Fibroblast of lung (primary cell): Measurements from ENCODE around the gene EML4. TPM values are rescaled to one million over a fixed set of nuclear protein-coding genes. Genes with fewer than 3 reads are reported as not detected.
A peak's percentile ranks its signal among the peaks of the same experiment; 100 is the strongest.

Source experiments
- DNase-seq, 2 donors: peaks; one replicate each; pipeline versions ENCODE4 v3.0.0 to v3.0.0-alpha.2; 2010; ENCODE audit warnings: low read depth in 2 of 2
- H2AFZ ChIP-seq: 2 replicates; pipeline ENCODE4 v1.5.1; 2012; ENCODE audit warnings: low read length, control low read depth, inconsistent platforms
- H3K27ac ChIP-seq: 2 replicates; pipeline ENCODE4 v1.5.1; 2011; ENCODE audit warnings: low read length, control low read depth; ENCODE audit not compliant: insufficient read depth
- H3K27me3 ChIP-seq: 2 replicates; pipeline ENCODE4 v1.5.1; 2011; ENCODE audit warnings: mild to moderate bottlenecking, low read length; ENCODE audit not compliant: control insufficient read depth, insufficient read depth
- H3K36me3 ChIP-seq: 2 replicates; pipeline ENCODE4 v1.5.1; 2011; ENCODE audit warnings: low read length; ENCODE audit not compliant: control insufficient read depth, insufficient read depth
- H3K4me1 ChIP-seq: 2 replicates; pipeline ENCODE4 v1.5.1; 2011; ENCODE audit warnings: low read length; ENCODE audit not compliant: control insufficient read depth, insufficient read depth; ENCODE audit errors: extremely low read depth
- H3K4me2 ChIP-seq: 2 replicates; pipeline ENCODE4 v1.5.1; 2011; ENCODE audit warnings: low read length, control low read depth; ENCODE audit not compliant: insufficient read depth; ENCODE audit errors: extremely low read depth
- H3K4me3 ChIP-seq, 4 experiments: fragments of 200-600 bp in 1 of 4; sonication (generic) in 1 of 4; replicated peaks in 1 of 4; 2 replicates each; pipeline ENCODE4 v1.5.1; 2011 to 2016; ENCODE audit warnings: low read length in 4 of 4, low read depth in 3 of 4, mild to moderate bottlenecking in 3 of 4, control low read depth in 2 of 4, inconsistent platforms in 1 of 4, mixed read lengths in 1 of 4; ENCODE audit not compliant: insufficient read depth in 1 of 4; ENCODE audit errors: control extremely low read depth in 1 of 4
- H3K79me2 ChIP-seq: 2 replicates; pipeline ENCODE4 v1.5.1; 2012; ENCODE audit warnings: mild to moderate bottlenecking, low read length, inconsistent platforms; ENCODE audit not compliant: control insufficient read depth, insufficient read depth
- H3K9ac ChIP-seq: 2 replicates; pipeline ENCODE4 v1.5.1; 2011; ENCODE audit warnings: mild to moderate bottlenecking, low read length, control low read depth; ENCODE audit not compliant: insufficient read depth
- H3K9me3 ChIP-seq: 2 replicates; pipeline ENCODE4 v1.5.1; 2012; ENCODE audit warnings: low read depth, low read length; ENCODE audit not compliant: control insufficient read depth, insufficient read depth
- H4K20me1 ChIP-seq: 2 replicates; pipeline ENCODE4 v1.5.1; 2011; ENCODE audit warnings: low read length; ENCODE audit not compliant: control insufficient read depth, insufficient read depth; ENCODE audit errors: extremely low read depth
- EZH2 ChIP-seq: IDR thresholded peaks from 2 replicates; pipeline ENCODE4 v1.5.1; 2012; ENCODE audit warnings: low read length, control low read depth, mild to moderate bottlenecking; ENCODE audit errors: missing control alignments
- polyA plus RNA-seq, 2 donors: library from polyadenylated mRNA; depleted of rRNA in 1 of 2; stranded (reverse) in 1 of 2; unstranded in 1 of 2; fragments of >200 nt; gene quantifications; 2 replicates each; pipeline ENCODE4 v1.2.1, GENCODE V29; 2011 to 2012; ENCODE audit warnings: missing spikeins in 1 of 2
- total RNA-seq: library from RNA; depleted of rRNA; stranded (reverse); fragments of >200 nt; gene quantifications from 2 replicates; pipeline ENCODE4 v1.2.1, GENCODE V29; 2014
- TF ChIP-seq, protein P1 (sequence below), 2 donors: IDR thresholded peaks in 1 of 2; conservative IDR thresholded peaks in 1 of 2; 1 replicate in 1 of 2; 2 replicates in 1 of 2; pipeline ENCODE4 v1.5.1; 2011 to 2012; ENCODE audit warnings: low read length in 2 of 2, control low read depth in 1 of 2, inconsistent platforms in 1 of 2, low read depth in 1 of 2, mild to moderate bottlenecking in 1 of 2

The EML4 gene
- total and polyA plus RNA-seq, 2 donors (not counting 1 experiment from before 2014, with no cell fraction given), result 49.5 to 62.7 TPM

DNA sequence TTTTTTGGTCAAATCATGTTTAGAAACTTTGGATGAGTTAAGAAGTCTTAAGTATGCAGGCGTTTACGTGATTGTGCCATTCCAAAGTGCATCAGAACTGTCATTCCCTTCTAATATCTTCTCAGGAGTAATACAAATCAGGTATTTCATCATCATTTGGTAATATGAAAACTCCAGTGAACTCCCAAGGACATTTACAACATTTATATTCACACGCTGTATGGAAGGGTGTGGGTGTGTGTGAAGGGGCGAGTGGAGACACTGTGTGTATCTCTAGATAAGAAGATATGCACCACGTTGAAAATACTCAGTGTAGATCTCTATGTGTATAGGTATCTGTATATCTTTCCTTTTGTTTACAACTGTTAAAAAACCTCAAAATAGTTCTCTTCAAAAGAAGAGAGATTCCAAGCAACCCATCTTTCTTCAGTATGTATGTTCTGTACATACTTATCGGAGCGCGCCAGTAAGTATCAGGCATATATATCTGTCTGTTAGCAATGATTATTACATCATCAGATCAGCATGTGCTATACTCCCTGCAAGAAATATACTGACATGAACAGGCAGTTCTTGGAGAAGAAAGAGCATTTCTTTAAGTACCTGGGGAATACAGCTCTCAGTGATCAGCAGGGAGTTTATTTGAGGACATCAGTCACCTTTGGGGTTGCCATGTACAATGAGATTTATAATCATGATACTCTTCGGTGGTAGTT is 162.6 kb downstream of the EML4 start:
- no peaks in the 10 kb centered on the region for H4K20me1 ChIP-seq
- H3K4me1 ChIP-seq, result no peaks in the 10 kb centered on the region
- H2AFZ ChIP-seq, result no peak overlapping the region
- no peak overlapping the region for H3K4me2 ChIP-seq
- H3K79me2 ChIP-seq, result no peaks in the 10 kb centered on the region
- no peak overlapping the region for H3K9ac ChIP-seq
- peak in 1 of 2 donors; percentile 29 for DNase-seq
- no peaks in the 10 kb centered on the region for H3K9me3 ChIP-seq
- TF ChIP-seq, protein P1, sequence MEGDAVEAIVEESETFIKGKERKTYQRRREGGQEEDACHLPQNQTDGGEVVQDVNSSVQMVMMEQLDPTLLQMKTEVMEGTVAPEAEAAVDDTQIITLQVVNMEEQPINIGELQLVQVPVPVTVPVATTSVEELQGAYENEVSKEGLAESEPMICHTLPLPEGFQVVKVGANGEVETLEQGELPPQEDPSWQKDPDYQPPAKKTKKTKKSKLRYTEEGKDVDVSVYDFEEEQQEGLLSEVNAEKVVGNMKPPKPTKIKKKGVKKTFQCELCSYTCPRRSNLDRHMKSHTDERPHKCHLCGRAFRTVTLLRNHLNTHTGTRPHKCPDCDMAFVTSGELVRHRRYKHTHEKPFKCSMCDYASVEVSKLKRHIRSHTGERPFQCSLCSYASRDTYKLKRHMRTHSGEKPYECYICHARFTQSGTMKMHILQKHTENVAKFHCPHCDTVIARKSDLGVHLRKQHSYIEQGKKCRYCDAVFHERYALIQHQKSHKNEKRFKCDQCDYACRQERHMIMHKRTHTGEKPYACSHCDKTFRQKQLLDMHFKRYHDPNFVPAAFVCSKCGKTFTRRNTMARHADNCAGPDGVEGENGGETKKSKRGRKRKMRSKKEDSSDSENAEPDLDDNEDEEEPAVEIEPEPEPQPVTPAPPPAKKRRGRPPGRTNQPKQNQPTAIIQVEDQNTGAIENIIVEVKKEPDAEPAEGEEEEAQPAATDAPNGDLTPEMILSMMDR (conservative IDR thresholded peaks at IDR 0.05 in 1 of 2, IDR thresholded peaks at IDR 0.05 in 1 of 2; ENCODE audit: low read depth in 1 of 2, low read length in 2 of 2), result no peak
- no peak for TF ChIP-seq EZH2
- H3K27ac ChIP-seq, result no peak overlapping the region
- H3K4me3 ChIP-seq, result no peak overlapping the region
- H3K36me3 ChIP-seq, result peaks cover 22% of the 10 kb centered on the region
- H3K27me3 ChIP-seq, result no peaks in the 10 kb centered on the region

DNA sequence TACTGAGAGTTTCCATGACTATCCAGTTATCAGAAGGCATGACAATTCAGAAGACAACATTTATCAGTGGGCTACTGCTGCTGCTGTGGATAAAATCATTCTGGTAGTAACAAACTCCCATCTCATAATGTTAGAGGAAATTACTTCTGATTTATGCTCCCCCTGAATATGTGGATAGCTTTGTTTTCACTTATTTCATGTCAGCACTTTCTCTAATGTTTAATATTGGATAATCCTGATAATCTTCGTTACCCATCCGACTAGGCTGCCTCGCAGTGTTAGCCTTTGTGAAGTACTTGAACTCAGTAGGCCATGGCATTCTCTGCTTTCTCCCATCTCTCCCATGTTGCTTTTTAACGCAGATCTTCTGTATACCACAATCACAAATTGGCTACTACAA is 163.4 kb downstream of the EML4 start:
- no peak overlapping the region for H3K4me3 ChIP-seq
- H3K9ac ChIP-seq, result no peak overlapping the region
- no peaks in the 10 kb centered on the region for H3K4me1 ChIP-seq
- peaks cover 22% of the 10 kb centered on the region for H3K36me3 ChIP-seq
- no peaks in the 10 kb centered on the region for H3K27me3 ChIP-seq
- no peaks in the 10 kb centered on the region for H3K9me3 ChIP-seq
- TF ChIP-seq, protein P1 (conservative IDR thresholded peaks at IDR 0.05 in 1 of 2, IDR thresholded peaks at IDR 0.05 in 1 of 2; ENCODE audit: low read depth in 1 of 2, low read length in 2 of 2), result no peak
- no peak for TF ChIP-seq EZH2
- H2AFZ ChIP-seq, result no peak overlapping the region
- no peaks in the 10 kb centered on the region for H3K79me2 ChIP-seq
- no peak overlapping the region for H3K27ac ChIP-seq
- DNase-seq, result no peak
- H3K4me2 ChIP-seq, result no peak overlapping the region
- no peaks in the 10 kb centered on the region for H4K20me1 ChIP-seq

DNA sequence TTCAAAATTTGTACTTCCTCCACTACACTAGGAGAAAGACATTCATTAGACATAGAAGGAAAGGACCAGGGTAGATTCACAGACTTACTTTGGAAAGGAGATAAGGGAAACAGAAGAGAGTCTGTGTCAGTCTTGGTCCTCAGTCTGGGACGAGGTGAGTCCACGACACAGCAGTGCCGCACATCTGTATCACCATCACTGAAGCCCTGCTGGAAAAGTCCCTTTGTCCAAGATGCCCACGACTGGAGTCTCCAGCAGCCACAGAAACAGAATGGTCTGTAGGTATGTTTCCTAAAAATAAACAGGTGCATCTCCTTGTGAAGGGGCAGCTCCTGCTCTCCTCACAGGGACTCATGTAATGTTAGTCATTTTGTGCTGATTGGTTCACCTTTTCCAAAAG is 164.4 kb downstream of the EML4 start:
- no peaks in the 10 kb centered on the region for H3K79me2 ChIP-seq
- H3K36me3 ChIP-seq, result peaks cover 22% of the 10 kb centered on the region
- TF ChIP-seq EZH2, result no peak
- TF ChIP-seq, protein P1 (conservative IDR thresholded peaks at IDR 0.05 in 1 of 2, IDR thresholded peaks at IDR 0.05 in 1 of 2; ENCODE audit: low read depth in 1 of 2, low read length in 2 of 2), result no peak
- no peaks in the 10 kb centered on the region for H3K27me3 ChIP-seq
- H3K9me3 ChIP-seq, result no peaks in the 10 kb centered on the region
- H3K4me3 ChIP-seq, result no peak overlapping the region
- no peak overlapping the region for H2AFZ ChIP-seq
- no peak overlapping the region for H3K4me2 ChIP-seq
- H3K27ac ChIP-seq, result no peak overlapping the region
- no peak overlapping the region for H3K9ac ChIP-seq
- H3K4me1 ChIP-seq, result no peaks in the 10 kb centered on the region
- no peak for DNase-seq
- H4K20me1 ChIP-seq, result no peaks in the 10 kb centered on the region
